LNCAP (cell line): Measurements from ENCODE around the gene DRD1.

Experiments used
- CTCF ChIP-seq: fragments of 450-650 bp; IDR thresholded peaks from 2 replicates; pipeline ENCODE4 v1.5.1; 2017; ENCODE audit warnings: mild to moderate bottlenecking

The DRD1 gene

GRCh38 chr5:175417384-175417783, 26.6 kb downstream of the DRD1 start:
- no peak for TF ChIP-seq CTCF

GRCh38 chr5:175415303-175415702, 28.7 kb downstream of the DRD1 start:
- no peak for TF ChIP-seq CTCF

GRCh38 chr5:175410926-175411325, 33.1 kb downstream of the DRD1 start:
- TF ChIP-seq CTCF: no peak

GRCh38 chr5:175406300-175406699, 37.7 kb downstream of the DRD1 start:
- TF ChIP-seq CTCF: no peak

GRCh38 chr5:175394601-175395000, 49.4 kb downstream of the DRD1 start:
- TF ChIP-seq CTCF: no peak

- TF ChIP-seq CTCF: no peak
Observed at GRCh38 chr5:175393897-175394296, 50.1 kb downstream of the DRD1 start.

- TF ChIP-seq CTCF: no peak
Observed at GRCh38 chr5:175392236-175392635, 51.7 kb downstream of the DRD1 start.

- no peak for TF ChIP-seq CTCF
Observed at GRCh38 chr5:175390352-175391083, 53.5 kb downstream of the DRD1 start.
